Stimulated activated CD4-positive, alpha-beta T cell treated with anti-CD3 and anti-CD28 coated beads, Interleukin-1b, Interleukin-23, amount 100 ng/mL, for 1 hour (primary cell): Measurements from ENCODE around the gene PGA4.
"Not testable (repeated sequence)": the region's sequence is repeated elsewhere in the genome, so short reads cannot be mapped to it uniquely, and the experiment has no call there.

Source experiments
- DNase-seq, 2 donors: peaks; one replicate each; pipeline ENCODE4 v3.0.0-alpha.2; 2020; ENCODE audit warnings: low read depth in 2 of 2

PGA4 gene

GRCh38 chr11:61222047-61222446 lies at the start of gene PGA4:
TSS of gene PGA4 (plus strand) at chr11:61222347. CDS start at chr11:61222401, 54 bp downstream.
- DNase-seq, result not testable (repeated sequence)

DNA sequence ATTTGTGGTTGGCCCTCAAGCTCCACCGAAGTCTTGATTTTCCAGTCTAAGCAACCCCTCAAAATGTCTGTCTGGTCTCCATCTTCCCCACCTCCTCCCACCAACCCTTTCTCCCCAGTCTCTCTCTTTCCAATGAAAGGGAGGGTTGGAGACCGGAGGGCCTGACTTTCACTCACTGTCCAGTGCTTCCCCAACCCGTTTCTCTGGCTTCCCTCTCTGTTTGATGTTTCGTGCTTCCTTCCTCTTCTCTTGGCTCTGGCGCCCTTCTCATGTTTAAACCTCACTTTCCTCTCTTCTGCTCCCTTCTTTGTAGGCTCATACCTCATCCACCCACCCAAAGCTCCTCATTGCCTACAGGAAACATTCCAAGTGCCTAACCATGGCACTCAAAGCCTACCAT lies 49.8 kb upstream of the PGA4 start:
- DNase-seq, result no peak

GRCh38 chr11:61172888-61173287 lies 49.3 kb upstream of the PGA4 start:
- DNase-seq, result no peak

DNA sequence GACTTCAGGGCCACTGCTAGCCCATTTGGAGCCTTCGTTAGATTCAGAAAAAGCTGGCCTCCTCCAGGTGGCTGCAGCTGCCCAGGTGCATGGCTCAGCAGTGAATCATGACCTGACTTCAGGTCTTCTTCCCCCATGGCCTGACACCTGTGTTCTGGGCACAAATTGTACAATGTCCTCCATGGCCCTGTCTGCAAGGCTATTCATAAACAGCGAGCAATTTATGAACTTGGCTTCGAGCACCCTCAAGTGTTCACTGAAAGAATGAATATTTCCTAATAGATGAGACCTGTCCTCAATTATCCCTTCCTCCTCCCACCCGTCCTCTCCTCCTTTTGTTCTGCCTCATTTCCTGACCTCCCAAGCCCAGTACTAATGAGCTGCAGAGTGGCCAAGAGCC lies 48.7 kb upstream of the PGA4 start:
- no peak for DNase-seq

- DNase-seq, result no peak
Observed at GRCh38 chr11:61174273-61174672, 47.9 kb upstream of the PGA4 start.

- no peak for DNase-seq
Observed at GRCh38 chr11:61174949-61175348, 47.2 kb upstream of the PGA4 start.

DNA sequence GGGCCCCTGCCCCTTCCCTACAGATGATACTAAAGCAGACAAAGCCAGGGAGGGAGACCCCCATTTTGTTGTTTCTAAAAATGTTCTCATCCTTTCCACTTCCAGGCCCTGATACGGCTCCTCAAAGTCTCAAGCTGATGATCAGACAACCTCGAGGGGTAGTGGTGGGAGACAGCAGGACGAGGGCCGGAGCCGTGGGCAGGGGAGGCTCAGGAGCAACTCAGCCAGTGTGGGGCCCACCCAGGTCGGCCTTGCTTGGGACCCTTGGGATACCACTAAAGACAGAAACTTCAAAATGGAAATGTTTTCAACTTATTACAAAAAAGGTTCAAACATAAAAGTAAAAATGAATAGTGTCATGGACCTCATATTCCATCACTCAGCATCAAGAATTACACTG lies 45.7 kb upstream of the PGA4 start:
- DNase-seq, result no peak

DNA sequence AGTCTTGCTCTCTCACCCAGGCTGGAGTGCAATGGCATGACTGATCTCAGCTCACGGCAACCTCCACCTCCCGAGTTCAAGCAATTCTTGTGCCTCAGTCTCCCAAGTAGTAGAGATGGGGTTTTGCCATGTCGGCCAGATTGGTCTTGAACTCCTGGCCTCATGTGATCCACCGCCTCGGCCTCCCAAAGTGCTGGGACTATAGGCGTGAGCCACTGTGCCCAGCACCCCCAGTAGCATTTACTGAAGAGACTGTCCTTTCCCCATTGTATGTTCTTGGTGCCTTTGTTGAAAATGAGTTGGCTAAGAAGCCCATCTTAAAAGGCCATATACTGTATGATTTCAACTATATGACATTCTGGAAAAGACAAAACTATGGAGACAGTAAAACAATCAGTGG lies 41.9 kb upstream of the PGA4 start:
- not testable (repeated sequence) for DNase-seq

- no peak for DNase-seq
Observed at GRCh38 chr11:61181489-61181888, 40.7 kb upstream of the PGA4 start.

DNA sequence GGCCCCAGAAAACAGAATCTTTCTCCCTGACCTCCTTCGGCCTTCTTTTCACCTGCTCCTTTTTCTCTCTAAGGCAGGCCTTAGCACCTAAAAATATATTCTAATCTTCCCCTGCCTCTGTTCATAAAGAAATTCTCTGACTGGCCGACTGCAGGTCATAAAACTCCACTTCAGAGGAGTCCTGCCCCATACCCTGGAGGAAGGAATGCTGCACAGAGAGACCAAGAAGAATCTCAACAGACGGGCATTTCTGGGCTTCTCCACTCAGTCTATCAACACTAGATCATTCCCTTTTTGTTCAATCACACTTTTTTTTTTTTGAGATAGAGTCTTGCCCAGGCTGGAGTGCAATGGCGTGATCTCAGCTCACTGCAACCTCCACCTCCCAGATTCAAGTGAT lies 38.5 kb upstream of the PGA4 start:
- no peak for DNase-seq

DNA sequence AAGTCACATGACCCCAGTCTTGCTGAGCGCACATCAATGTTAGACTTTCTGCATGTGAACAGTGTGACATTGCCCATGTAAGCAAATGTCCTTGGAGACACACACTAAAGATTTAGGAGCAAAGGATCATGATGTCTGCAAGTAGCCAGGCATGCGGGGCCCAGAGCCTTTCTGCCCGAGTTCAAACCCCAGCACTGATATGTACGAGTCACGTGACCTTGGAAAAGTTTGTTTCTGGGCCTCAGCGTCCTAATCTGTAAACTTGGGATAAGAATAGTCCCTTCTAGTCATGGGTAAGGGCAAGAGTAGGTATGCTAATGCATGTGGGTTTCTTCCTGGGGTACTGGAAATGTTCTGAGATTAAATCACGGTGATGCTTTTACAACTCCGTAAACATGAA lies 35.6 kb upstream of the PGA4 start:
- DNase-seq, result no peak

DNA sequence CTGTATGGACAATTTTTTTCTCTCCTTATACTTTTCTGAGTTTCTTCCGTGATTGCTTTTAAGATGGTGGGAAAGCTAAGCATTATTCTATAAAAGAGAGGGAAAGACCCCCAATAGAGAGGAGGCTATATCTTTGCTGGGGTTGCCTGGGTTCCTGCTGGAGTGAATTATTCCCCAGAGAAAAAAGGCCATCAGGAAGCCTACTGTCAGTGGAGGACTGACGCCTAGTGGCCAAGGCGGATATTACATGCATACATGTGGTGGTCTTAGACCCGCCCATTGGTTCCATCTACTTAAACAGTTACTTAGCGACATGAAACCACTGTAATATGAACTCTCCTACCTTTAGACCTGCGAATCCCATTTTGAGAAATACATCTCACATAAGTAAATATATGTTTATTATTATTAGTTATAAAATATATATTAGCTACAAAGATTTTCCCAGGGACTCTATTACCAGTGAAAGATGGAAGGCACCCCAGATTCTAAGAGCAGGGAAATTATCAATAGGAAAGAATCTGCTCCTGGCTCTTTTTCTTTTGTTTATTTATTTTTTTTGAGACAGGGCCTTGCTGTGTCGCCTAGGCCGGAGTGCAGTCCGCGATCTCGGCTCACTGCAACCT lies 34.5 kb upstream of the PGA4 start:
- DNase-seq, result peak; percentile 54 to 71

DNA sequence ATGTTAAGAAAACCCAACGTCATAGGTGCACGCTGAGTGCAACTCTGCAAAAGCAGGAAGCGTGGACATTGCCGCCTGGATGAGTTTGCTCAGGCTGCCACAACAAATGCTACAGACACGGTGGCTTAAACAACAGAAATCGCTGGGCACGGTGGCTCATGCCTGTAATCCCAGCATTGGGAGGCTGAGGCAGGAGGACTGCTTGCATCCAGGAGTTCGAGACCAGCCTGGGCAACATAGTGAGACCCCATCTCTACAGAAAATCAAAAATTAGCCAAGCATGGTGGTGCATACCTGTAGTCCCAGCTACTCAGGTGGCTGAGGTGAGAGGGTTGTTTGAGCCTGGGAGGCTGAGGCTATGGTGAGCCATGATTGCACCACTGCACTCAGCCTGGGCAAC lies 32.2 kb upstream of the PGA4 start:
- DNase-seq, result no peak

GRCh38 chr11:61193596-61193995 lies 28.6 kb upstream of the PGA4 start:
- no peak for DNase-seq

DNA sequence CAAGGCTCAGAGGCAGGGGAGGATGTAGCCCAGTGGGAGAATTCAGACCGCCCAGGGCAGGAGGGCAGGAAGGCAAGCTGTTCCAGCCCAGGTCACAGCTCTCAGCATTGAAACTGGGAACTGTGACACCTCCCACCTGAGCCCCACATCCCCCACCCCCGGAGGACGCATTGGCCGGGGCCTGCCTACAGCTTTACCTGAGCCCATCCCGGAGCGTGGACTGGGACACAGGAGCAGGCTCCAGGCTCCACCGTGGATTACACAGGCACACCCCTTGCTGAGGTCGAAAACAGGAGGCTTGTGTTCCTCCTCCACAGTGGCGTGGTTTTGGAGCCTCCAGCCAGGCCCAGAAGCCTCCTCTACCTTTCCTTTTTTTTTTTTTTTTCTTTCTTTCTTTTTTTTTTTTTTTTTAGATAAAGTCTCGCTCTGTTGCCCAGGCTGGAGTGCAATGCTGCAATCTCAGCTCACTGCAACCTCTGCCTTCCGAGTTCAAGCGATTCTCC lies 27.9 kb upstream of the PGA4 start:
- DNase-seq, result no peak

DNA sequence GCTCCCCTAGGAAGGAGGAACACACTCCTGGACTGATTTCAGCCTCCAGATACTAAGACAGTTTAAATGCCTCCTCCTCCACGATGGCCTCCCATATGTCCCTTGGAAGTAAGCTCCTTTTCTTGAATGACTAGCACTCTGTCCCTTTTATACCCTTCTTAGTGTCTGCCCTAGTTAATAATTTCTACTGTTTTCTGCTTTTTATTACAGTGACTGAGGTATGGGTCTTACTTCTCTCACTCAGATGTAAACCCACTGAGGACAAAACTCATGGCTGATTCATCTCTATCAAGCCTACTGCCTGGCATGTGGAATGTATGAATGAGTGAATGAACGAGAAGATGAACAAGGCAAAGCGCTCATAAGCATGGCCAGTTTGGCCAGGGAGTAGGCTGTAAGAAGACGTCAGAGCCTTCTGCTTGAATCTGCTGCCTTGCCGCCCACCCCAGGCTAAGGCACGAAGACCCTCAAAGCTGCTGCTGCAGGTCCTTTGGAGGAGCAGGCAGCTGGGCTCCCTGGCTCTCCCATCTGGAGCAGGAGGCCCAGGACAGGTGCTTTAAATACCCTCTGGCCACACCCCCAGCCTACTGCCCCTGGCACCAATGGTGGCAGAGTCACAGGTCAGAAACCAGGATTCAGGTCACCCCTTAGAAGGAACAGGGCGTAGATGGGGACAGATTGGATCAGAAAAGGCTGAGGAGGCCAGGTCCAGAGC lies 27.0 kb upstream of the PGA4 start:
- DNase-seq, result no peak

- DNase-seq, result no peak
Observed at GRCh38 chr11:61195719-61196118, 26.4 kb upstream of the PGA4 start.

DNA sequence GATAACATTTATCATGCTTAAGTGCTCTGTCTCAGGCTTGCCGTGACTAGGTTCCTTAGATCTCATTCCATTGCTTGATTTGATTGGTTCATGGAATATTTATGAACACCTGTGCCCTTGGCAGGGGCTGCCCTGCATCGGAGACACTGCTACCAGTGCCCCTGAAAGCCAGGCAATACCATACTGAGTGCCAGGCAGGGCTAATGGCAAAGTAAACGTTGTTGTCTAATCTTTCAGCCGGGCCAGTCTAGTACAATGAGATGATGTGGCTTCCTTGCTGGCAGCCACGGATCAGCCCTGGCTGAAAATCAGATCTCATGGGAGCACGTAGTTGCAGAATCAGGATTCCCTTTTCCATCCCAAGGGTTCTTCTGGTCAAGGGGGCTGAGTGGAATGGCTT lies 23.8 kb upstream of the PGA4 start:
- DNase-seq, result no peak

DNA sequence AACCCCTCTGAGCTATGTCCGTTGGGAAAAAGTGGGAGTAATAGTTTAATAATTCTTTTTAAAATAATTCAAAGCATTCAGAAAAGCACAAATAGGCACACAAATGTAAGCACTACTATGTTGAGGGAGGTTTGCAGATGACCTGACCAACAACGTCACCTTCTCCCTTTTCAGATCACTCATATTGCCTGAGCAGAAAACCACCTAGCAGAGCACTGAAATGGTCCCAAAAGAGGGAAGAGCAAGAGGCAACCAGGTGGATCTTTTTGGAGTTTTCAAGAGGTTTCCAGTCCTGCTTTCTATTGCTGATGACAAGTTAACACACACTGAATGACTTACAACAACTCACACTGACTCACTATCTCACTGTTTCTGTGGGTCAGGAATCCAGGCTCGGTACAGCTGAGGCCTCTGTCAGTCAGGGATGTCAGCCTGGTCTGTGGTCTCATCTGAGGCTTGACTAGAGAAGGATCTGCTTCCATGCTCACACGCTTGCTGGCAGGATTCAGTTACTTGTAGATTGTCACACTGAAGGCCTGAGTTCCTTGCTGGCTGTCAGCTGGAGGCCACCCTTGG lies 23.1 kb upstream of the PGA4 start:
- DNase-seq, result no peak

DNA sequence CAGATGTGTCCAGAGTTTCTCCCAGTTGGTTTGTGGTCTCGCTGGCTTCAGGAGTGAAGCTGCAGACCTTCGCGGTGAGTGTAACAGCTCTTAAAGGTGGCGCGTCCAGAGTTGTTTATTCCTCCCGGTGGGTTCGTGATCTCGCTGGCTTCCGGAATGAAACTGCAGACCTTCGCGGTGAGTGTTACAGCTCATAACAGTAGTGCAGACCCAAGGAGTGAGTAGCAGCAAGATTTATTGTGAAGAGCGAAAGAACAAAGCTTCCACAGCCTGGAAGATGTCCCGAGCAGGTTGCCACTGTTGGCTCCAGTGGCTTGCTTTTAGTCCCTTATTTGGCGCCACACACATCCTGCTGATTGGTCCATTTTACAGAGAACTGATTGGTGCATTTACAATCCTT lies 20.7 kb upstream of the PGA4 start:
- no peak for DNase-seq

GRCh38 chr11:61202950-61203746 lies 19.0 kb upstream of the PGA4 start, which contains the start of gene PGA3:
TSS of gene PGA3 (plus strand) at chr11:61203515. CDS start at chr11:61203565, 50 bp downstream.
- DNase-seq, result not testable (repeated sequence)

DNA sequence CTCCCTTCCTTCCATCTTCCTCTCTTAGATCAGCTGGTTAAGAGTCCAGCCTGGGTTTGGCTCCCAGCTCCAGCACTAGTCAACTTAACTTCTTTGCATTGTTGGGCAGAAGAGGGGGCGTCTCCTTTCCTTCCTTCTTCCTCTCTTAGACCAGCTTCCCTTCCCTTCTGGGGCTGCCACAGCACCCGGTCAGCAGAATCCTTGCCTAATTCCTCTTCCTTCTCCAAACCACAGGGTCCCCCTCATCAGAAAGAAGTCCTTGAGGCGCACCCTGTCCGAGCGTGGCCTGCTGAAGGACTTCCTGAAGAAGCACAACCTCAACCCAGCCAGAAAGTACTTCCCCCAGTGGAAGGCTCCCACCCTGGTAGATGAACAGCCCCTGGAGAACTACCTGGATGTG lies 18.3 kb upstream of the PGA4 start:
- DNase-seq, result not testable (repeated sequence)
